SW480 (cell line): Measurements from ENCODE around the gene MEIS1.

ENCODE experiments used
- DNase-seq: peaks from one replicate; pipeline ENCODE4 v3.0.0-alpha.2; 2016; ENCODE audit warnings: low spot score

The MEIS1 gene

GRCh38 chr2:66535574-66536289 is 100.8 kb downstream of the MEIS1 start:
- no peak for DNase-seq

GRCh38 chr2:66536290-66536673 is 101.4 kb downstream of the MEIS1 start:
- no peak for DNase-seq

DNA sequence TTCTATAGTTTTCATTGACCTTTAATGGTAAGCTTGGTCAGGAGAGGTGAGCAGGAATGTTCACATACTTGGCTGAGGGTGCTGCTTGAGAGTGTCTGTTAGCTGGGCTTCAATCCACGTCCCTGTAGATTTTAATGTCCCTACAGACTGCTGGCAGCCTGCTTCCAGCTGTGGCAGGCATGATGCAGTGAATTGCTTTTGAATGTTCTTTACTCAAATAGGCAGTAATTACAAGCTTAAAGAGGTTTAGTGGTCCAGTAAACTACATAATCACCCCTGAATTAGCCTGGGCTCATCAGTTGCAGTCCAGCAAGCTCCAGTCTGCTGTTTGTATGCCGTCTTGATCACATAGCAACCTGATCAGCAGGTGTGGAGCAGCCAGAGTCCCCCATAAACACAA is 102.1 kb downstream of the MEIS1 start:
- no peak for DNase-seq

DNA sequence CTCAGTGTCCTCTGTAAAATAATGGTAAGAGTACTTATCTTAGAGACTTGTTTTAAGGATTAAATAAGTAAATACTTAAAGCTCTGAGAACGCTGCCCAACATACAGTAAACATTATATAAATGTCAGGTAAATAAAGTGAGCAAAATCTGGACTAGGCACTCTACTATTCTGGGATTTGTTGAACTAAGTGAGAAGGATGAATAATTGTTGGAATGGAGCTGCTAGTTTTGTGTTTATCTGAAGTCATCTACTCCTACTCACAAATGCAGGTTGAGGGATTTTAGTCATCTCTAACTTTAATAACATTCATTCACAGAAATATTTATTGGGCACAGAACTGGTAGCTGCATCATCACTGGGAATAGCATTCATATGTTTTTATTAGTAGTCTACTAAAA is 103.4 kb downstream of the MEIS1 start:
- no peak for DNase-seq

DNA sequence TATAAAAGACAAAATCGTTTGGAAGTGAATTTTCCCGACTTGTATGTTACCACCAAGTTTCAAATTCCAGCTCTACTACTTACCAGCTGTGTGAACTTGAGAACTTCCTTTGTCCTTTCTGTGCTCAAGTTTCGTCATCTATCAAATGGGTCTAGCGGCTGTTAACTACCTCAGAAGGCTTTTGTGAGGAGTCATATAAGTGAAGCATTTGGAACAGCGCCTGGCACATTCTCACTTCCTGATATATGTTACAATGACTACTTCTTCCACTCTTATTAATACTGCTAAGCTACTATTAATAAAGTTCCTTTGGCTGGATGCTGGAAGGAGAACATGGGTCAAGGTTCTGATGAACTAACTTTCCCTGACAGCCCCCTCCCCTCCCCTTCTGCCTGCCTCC is 104.5 kb downstream of the MEIS1 start:
- DNase-seq = no peak

- DNase-seq = no peak
These were observed 106.7 kb downstream of the MEIS1 start for GRCh38 chr2:66541646-66542045.

- no peak for DNase-seq
These were observed 108.4 kb downstream of the MEIS1 start for GRCh38 chr2:66543257-66543767.

DNA sequence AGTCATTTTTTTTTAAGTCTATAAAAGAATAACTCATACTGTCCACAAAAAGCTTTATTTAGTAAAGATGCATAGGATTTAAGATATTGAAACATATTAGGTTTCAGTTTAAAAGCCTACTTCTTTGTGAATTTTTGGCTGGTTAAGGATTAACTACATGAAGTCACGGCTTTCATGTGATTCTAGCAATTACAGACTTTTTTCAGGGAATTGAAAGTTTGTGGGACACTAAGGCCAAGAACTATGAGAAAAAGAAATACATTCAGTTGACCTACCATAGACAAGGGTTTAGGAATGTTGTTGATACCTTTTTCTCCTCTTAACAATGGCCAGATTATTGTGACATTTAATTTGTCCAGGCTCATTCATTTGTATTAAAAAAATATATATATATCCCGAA is 109.3 kb downstream of the MEIS1 start:
- no peak for DNase-seq

DNA sequence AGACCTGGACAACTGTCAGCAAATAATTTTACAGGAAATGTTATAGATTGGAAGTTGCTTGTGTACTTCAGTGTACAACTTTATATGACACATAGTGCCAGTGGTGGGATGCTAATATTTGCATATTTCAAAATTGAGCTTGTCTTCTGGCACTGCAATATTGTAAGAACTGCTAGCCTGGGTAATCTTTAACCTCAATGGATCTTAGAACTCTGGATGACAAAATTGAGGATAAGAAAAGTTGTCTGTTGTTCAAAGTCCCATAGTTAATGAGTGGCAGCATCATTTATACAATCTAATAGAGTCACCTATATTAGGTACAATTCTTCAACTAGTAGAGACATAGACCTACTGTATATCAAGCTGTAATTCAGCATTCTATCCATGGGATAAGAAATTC is 110.3 kb downstream of the MEIS1 start:
- no peak for DNase-seq

- no peak for DNase-seq
These were observed 112.2 kb downstream of the MEIS1 start for GRCh38 chr2:66547118-66547517.

DNA sequence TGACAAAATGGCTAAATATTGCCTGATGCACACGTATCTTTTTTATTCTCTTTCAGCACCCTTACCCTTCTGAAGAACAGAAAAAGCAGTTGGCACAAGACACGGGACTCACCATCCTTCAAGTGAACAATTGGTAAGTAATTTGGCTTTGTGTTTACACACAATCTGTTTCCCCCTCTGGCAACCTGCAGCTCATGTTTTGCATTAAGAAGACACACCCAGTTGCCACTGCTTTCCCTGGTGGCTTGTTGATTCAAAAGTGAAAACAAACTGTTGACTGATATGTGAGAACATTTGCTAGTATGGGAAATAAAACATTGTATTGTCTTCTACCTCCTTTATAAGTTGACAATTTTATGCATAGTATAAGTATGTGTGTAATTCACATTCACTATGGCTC is 113.0 kb downstream of the MEIS1 start:
- DNase-seq = no peak

GRCh38 chr2:66548422-66548821 is 113.5 kb downstream of the MEIS1 start:
- no peak for DNase-seq

GRCh38 chr2:66550826-66551225 is 115.9 kb downstream of the MEIS1 start:
- DNase-seq = no peak

DNA sequence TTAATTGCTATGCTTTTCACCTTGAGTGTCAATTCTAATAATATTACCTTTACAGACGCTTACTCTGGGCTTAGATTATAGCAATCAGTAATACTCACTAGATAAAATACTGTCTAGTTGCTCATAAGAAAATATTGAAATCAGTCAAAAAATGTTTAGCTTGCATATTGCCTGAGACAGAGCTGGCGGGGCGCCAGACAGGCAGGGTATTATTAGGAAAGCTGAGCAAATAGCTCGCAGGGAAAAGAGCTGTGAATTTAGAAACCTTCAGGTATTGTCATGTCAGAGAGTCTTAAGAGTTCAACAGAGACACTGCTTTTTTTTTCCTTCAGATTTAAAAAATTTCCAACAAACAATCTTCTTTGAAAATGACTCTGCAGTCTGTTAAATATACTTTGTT is 118.4 kb downstream of the MEIS1 start:
- DNase-seq = no peak

GRCh38 chr2:66555091-66555490 is 120.2 kb downstream of the MEIS1 start:
- no peak for DNase-seq

DNA sequence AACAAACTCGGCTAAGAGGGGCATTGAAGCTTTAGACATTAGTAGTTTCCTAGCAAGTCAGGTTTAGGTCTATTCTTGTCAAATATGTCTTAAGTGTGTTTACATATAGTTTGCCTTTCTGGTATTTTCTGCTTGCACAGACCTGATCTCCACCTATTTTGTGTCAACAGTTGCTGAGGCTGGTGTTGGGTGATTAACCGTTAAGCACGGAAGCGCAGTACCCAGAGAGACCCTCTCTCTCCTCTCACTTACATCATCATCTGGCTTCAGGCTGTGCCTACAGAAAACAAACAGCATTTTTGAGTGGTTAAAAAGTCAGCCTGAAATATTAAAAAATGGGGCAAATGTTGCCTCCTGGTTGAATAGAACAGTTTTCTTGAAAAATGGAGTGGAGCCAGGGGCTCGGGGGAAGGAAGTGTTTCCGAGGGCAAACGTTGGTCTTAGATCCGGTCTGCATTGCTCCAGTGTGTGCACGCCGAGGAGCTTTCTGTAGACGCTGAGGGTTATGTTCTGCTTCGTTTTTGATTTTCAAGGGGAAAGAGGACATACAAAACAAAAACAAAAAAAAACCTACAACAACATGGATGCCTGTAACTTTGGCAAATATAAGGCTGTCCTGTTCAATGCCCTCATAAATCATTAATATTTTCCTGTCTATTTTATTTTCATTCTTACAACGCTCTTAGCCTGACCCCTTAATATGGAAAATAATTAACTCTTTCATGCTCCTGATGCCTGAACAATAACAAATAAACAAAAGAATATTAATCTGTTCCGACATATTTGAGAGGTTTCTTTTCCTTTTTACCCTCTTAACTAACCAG is 120.8 kb downstream of the MEIS1 start:
- no peak for DNase-seq

GRCh38 chr2:66559672-66560071 is 124.7 kb downstream of the MEIS1 start:
- DNase-seq = no peak

DNA sequence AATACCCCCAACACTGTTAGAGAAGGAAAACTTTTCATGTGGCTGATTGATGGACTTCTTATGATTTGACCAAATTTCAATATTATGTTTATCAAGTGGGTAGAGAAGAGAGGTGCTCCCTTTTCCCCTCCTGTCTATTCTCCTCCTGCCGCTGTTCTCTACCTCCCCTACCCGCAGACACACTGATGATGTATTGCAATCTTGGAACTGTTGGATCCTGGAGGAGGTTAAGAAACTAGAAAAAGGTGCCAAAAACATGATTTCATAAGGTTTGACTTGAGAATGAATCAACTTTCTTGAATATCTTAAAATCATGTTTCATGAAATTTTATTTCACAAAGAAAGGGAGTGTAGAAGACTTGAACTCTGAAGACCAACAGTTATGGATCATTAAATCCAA is 125.8 kb downstream of the MEIS1 start:
- DNase-seq = no peak

DNA sequence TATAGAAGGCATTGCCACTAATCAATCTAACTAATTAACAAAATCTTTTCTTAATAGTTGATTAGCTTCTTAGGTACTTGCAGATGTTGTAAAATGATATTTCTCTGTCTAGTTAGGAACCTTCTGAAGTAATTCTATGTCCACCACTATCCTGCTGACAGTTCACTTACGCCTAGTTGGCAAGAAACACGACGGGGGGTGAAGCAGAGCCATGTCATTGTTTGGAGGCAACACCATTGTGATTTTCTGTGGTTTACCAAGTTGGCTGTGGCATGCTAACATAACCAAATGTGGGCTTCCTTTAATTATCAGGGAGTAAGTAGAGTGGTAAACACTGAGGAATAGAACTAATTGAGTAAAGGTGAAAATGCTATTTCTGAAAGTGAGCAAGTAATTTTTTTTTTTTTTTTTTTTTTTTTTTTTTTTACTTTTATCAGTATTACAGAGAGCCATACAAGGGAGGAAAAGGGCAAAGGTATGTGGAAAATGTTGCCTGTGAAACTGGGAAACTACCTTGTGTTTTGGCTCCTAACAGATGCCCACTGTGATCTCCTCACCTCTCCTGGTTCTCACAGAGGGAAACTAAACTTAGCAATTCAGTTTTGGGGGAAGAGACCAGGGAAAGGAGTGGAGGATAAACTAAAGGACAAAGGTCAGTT is 126.8 kb downstream of the MEIS1 start:
- no peak for DNase-seq

DNA sequence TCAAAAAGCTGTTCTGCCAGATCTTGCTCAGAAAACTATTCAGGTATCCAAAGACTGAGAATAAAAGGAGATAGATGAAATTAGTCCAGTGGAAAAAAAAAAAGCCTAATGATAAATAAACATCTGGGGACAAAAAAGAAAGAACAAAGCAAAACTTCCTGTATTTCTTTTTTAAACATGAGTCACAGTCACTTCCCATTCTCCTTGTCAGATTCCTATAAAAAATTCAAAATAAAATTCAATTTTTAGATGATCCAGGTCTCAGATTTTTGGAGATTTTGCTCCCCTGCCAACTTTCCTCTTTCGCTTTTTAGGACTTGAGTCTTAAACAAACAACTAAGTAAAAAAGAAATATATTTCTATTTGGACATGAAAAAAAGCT is 127.4 kb downstream of the MEIS1 start:
- no peak for DNase-seq

DNA sequence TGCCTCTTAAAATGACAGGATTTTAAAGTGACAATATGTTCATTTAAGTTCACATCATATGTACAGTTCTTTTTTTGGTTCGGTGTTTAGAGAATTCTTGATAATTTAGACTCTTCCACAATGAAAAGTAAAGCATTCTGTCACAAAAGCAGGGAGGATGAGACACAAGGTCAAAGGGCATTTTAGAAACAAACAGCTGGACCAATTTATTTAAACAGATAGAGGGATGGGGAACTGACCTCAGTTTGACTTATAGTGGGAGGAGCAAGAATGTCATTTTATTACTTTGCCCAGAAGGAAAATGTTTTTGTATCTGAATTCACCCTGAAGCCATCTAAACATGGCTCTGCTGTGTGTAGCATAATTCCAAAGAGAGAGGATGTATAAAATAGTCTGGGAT is 128.5 kb downstream of the MEIS1 start:
- no peak for DNase-seq

DNA sequence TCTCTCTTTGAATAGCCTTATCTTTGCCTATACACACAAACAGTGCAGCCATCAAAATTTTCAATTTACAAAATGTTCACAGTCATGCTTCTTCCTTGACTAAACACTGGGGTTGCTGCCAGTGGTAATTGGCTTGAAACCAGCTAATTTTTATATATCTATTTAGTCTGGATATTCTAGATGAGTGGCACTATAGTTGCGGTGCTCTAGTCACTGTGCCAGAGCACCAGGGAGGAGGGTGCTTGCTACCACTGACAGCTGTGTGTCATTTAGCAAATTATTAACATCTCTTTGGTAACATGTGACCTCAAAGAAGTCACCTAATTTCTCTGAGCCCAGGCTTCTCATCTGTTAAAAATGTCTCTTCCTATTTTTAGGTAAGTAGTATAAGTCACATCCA is 130.4 kb downstream of the MEIS1 start:
- DNase-seq = no peak
